B cell (primary cell): ENCODE measurements around the gene IFNA17. TPM values are rescaled to one million over a fixed set of nuclear protein-coding genes. Genes with fewer than 3 reads are reported as not detected.
A peak's percentile ranks its signal among the peaks of the same experiment; 100 is the strongest.
"Not testable (repeated sequence)": the region's sequence is repeated elsewhere in the genome, so short reads cannot be mapped to it uniquely, and the experiment has no call there.

Experiments used
- ATAC-seq: fragments of 200-7000 bp; cut with Tn5 transposase; one replicate; pipeline ENCODE4 v1.10.0; 2021; ENCODE audit warnings: low read depth, mild to moderate bottlenecking, moderate number of reproducible peaks, moderate library complexity
- CTCF ChIA-PET: fragments of 350-600 bp; sonication (Branson Sonifier 250); formaldehyde crosslinking; loops from one replicate; lab custom pipeline; 2021; ENCODE audit warnings: antibody characterized with exemption, inconsistent platforms; lab: Charles Lee
- POLR2A ChIA-PET: fragments of 350-600 bp; sonication (Branson Sonifier 250); formaldehyde crosslinking; loops from one replicate; lab custom pipeline; 2021; ENCODE audit warnings: antibody characterized with exemption; lab: Charles Lee
- DNase-seq: peaks from one replicate; pipeline ENCODE4 v3.0.0; 2013
- H2AFZ ChIP-seq: 2 replicates; pipeline ENCODE4 v1.6.1; 2012; ENCODE audit warnings: mild to moderate bottlenecking, low read depth, low read length; ENCODE audit not compliant: insufficient read depth, poor library complexity, severe bottlenecking
- H3K27ac ChIP-seq, 2 donors: 1 replicate in 1 of 2; 2 replicates in 1 of 2; pipeline ENCODE4 v1.5.1; 2012 to 2013; ENCODE audit warnings: low read length in 2 of 2, mild to moderate bottlenecking in 2 of 2, moderate library complexity in 1 of 2
- H3K27me3 ChIP-seq, 4 experiments: fragments of 200-600 bp in 1 of 4; sonication (generic) in 1 of 4; replicated peaks in 1 of 4; 1 replicate in 2 of 4; 2 replicates in 2 of 4; pipeline versions ENCODE4 v1.6.1 to v1.7.0; 2013 to 2016; ENCODE audit warnings: low read length in 3 of 4, mild to moderate bottlenecking in 2 of 4, mixed read lengths in 1 of 4, moderate library complexity in 1 of 4; ENCODE audit not compliant: insufficient read depth in 4 of 4, control insufficient read depth in 3 of 4; ENCODE audit errors: control extremely low read depth in 1 of 4
- H3K36me3 ChIP-seq, 2 experiments: replicated peaks in 1 of 2; 1 replicate in 1 of 2; 2 replicates in 1 of 2; pipeline versions ENCODE4 v1.6.1 to v1.7.1; 2013; ENCODE audit warnings: low read length in 1 of 2; ENCODE audit not compliant: insufficient read depth in 2 of 2, control insufficient read depth in 1 of 2; ENCODE audit errors: control extremely low read depth in 1 of 2, extremely low read depth in 1 of 2
- H3K4me1 ChIP-seq, 2 donors: fragments of 200-600 bp in 1 of 2; sonication (generic) in 1 of 2; 1 replicate in 1 of 2; 2 replicates in 1 of 2; pipeline versions ENCODE4 v1.5.1 to v1.6.1; 2013 to 2017; ENCODE audit warnings: low read length in 2 of 2; ENCODE audit not compliant: control insufficient read depth in 2 of 2, insufficient read depth in 2 of 2
- H3K4me2 ChIP-seq: replicated peaks from 2 replicates; pipeline ENCODE3; 2012; ENCODE audit warnings: mild to moderate bottlenecking, low read depth, low read length; ENCODE audit not compliant: poor library complexity, severe bottlenecking
- H3K4me3 ChIP-seq, 5 experiments: fragments of 200-600 bp in 1 of 5; sonication (generic) in 1 of 5; 1 replicate in 3 of 5; 2 replicates in 2 of 5; pipeline versions ENCODE4 v1.5.1 to v1.7.0; 2011 to 2016; ENCODE audit warnings: low read length in 4 of 5, mild to moderate bottlenecking in 4 of 5, low read depth in 2 of 5, control low read depth in 1 of 5, moderate library complexity in 1 of 5; ENCODE audit not compliant: insufficient read depth in 1 of 5; ENCODE audit errors: control extremely low read depth in 1 of 5, extremely low read depth in 1 of 5
- H3K79me2 ChIP-seq: fragments of 200-600 bp; sonication (generic); one replicate; pipeline ENCODE4 v1.6.0; 2016; ENCODE audit warnings: low read length; ENCODE audit not compliant: control insufficient read depth, insufficient read depth
- H3K9ac ChIP-seq: fragments of 200-600 bp; sonication (generic); 2 replicates; pipeline ENCODE4 v1.6.1; 2017; ENCODE audit warnings: mild to moderate bottlenecking, low read length, moderate library complexity
- H3K9me3 ChIP-seq, 3 donors: one replicate each; pipeline versions ENCODE4 v1.6.1 to v1.7.1; 2013; ENCODE audit warnings: low read length in 2 of 3; ENCODE audit not compliant: control insufficient read depth in 2 of 3, insufficient read depth in 1 of 3; ENCODE audit errors: control extremely low read depth in 1 of 3
- H4K20me1 ChIP-seq: 2 replicates; pipeline ENCODE4 v1.6.0; 2012; ENCODE audit warnings: mild to moderate bottlenecking, low read length; ENCODE audit not compliant: insufficient read depth, control insufficient read depth, poor library complexity, severe bottlenecking
- H3K27ac Mint-ChIP-seq: one replicate; pipeline ENCODE4 v1.8.0; 2021; ENCODE audit warnings: mixed read lengths
- H3K27me3 Mint-ChIP-seq: one replicate; pipeline ENCODE4 v1.8.0; 2021; ENCODE audit warnings: mixed read lengths
- H3K4me1 Mint-ChIP-seq: one replicate; pipeline ENCODE4 v1.8.0; 2021; ENCODE audit warnings: mixed read lengths
- H3K4me3 Mint-ChIP-seq: one replicate; pipeline ENCODE4 v1.8.0; 2021; ENCODE audit warnings: mixed read lengths
- H3K9me3 Mint-ChIP-seq: one replicate; pipeline ENCODE4 v1.8.0; 2022; ENCODE audit warnings: mixed read lengths; ENCODE audit not compliant: insufficient read depth
- CTCF ChIP-seq: fragments of 200-600 bp; IDR thresholded peaks from one replicate; pipeline ENCODE4 v1.8.0; 2022; ENCODE audit warnings: antibody characterized with exemption, mild to moderate bottlenecking
- WGBS: methylation state at CpG from one replicate; pipeline ENCODE4 v1.1.5; 2013; ENCODE audit warnings: missing lambda C conversion rate; ENCODE audit not compliant: insufficient coverage; 5-methylcytosine and 5-hydroxymethylcytosine counted together
- intact Hi-C: fragments of 100-400 bp; cut with micrococcal nuclease; formaldehyde crosslinking; loops from one replicate; pipeline ENCODE4 v1.10.0; 2022
- polyA plus RNA-seq: library from polyadenylated mRNA; depleted of rRNA; stranded (reverse); fragments of >200 nt; gene quantifications from 2 replicates; pipeline ENCODE4 v1.2.3, GENCODE V29; 2012
- total RNA-seq, 2 donors: library from RNA; stranded (reverse); fragments of 120-200 nt in 1 of 2; gene quantifications; 1 replicate in 1 of 2; 2 replicates in 1 of 2; pipeline versions ENCODE4 v1.2.3 to v1.2.4, GENCODE V29; 2013 to 2022

Gene IFNA17
- total and polyA plus RNA-seq, 2 donors (not counting 1 experiment from before 2014, with no cell fraction given): not detected

GRCh38 chr9:21182810-21183736 lies 44.9 kb downstream of the IFNA17 start:
- no CpG with 5 or more reads among the region's 4 CpGs for WGBS
- H3K27me3 Mint-ChIP-seq: peaks cover 11% of the 10 kb centered on the region
- H3K4me1 ChIP-seq, H3K79me2 ChIP-seq, H3K4me1 Mint-ChIP-seq, H4K20me1 ChIP-seq, H3K4me2 ChIP-seq, POLR2A ChIA-PET, H3K9me3 ChIP-seq, H3K9me3 Mint-ChIP-seq, H3K4me3 Mint-ChIP-seq, H3K4me3 ChIP-seq, H3K27me3 ChIP-seq, H3K36me3 ChIP-seq, H3K27ac ChIP-seq, H3K27ac Mint-ChIP-seq, H3K9ac ChIP-seq: not testable (repeated sequence)
- H2AFZ ChIP-seq: peak overlapping the region; percentile 60
- peak; percentile 51 for TF ChIP-seq CTCF
- peak; percentile 32 for DNase-seq
- intact Hi-C loops: loop anchor here (1.0 kb wide), 1 partner anchor 606 kb away; no protein-coding TSS in a partner anchor
- CTCF ChIA-PET: interaction anchor here (0.7 to 1.8 kb wide), 10 partner anchors 9 to 849 kb away, joined by 3 to 9 read pairs (median 4); partner anchors contain the start of gene IFNA7
- ATAC-seq: peak; percentile 70

Other genes with a start within 250 kb of the IFNA17 start
- 3.9 and 5.7 TPM in 2 replicates for gene HACD4, start 196.6 kb downstream of the IFNA17 start, total RNA-seq
- 4.5 and 8.3 TPM in 2 replicates for gene HACD4, start 196.6 kb downstream of the IFNA17 start, polyA plus RNA-seq
- gene IFNB1, start 150.3 kb downstream of the IFNA17 start, total RNA-seq: not detected in 2 replicates
- gene IFNB1, start 150.3 kb downstream of the IFNA17 start, polyA plus RNA-seq: not detected in 2 replicates
- not detected in 2 replicates for gene IFNW1, start 86.4 kb downstream of the IFNA17 start, total RNA-seq
- not detected in 2 replicates for gene IFNW1, start 86.4 kb downstream of the IFNA17 start, polyA plus RNA-seq
- gene IFNA21, start 61.6 kb downstream of the IFNA17 start, total RNA-seq: not detected in 2 replicates
- not detected in 2 replicates for gene IFNA21, start 61.6 kb downstream of the IFNA17 start, polyA plus RNA-seq
- gene IFNA4, start 40.6 kb downstream of the IFNA17 start, total RNA-seq: not detected in 2 replicates
- not detected in 2 replicates for gene IFNA4, start 40.6 kb downstream of the IFNA17 start, polyA plus RNA-seq
- gene IFNA7, start 26.0 kb downstream of the IFNA17 start, total RNA-seq: not detected in 2 replicates
- gene IFNA7, start 26.0 kb downstream of the IFNA17 start, polyA plus RNA-seq: not detected in 2 replicates
- gene IFNA10, start 21.1 kb downstream of the IFNA17 start, total RNA-seq: not detected in 2 replicates
- not detected in 2 replicates for gene IFNA10, start 21.1 kb downstream of the IFNA17 start, polyA plus RNA-seq
- gene IFNA16, start 10.9 kb downstream of the IFNA17 start, total RNA-seq: not detected in 2 replicates
- gene IFNA16, start 10.9 kb downstream of the IFNA17 start, polyA plus RNA-seq: not detected in 2 replicates
- gene IFNA14, start 11.8 kb upstream of the IFNA17 start, total RNA-seq: not detected in 2 replicates
- not detected in 2 replicates for gene IFNA14, start 11.8 kb upstream of the IFNA17 start, polyA plus RNA-seq
- not detected in 2 replicates for gene IFNA5, start 77.1 kb upstream of the IFNA17 start, total RNA-seq
- gene IFNA5, start 77.1 kb upstream of the IFNA17 start, polyA plus RNA-seq: not detected in 2 replicates
- 17.5 and 17.6 TPM in 2 replicates for gene KLHL9, start 107.2 kb upstream of the IFNA17 start, total RNA-seq
- gene KLHL9, start 107.2 kb upstream of the IFNA17 start, polyA plus RNA-seq: 4.3 and 4.8 TPM in 2 replicates
- not detected in 2 replicates for gene IFNA6, start 122.7 kb upstream of the IFNA17 start, total RNA-seq
- not detected in 2 replicates for gene IFNA6, start 122.7 kb upstream of the IFNA17 start, polyA plus RNA-seq
- gene IFNA13, start 139.8 kb upstream of the IFNA17 start, total RNA-seq: not detected in 2 replicates
- not detected in 2 replicates for gene IFNA13, start 139.8 kb upstream of the IFNA17 start, polyA plus RNA-seq
- gene IFNA2, start 157.2 kb upstream of the IFNA17 start, total RNA-seq: not detected in 2 replicates
- gene IFNA2, start 157.2 kb upstream of the IFNA17 start, polyA plus RNA-seq: not detected in 2 replicates
- not detected in 2 replicates for gene IFNA8, start 180.9 kb upstream of the IFNA17 start, total RNA-seq
- not detected in 2 replicates for gene IFNA8, start 180.9 kb upstream of the IFNA17 start, polyA plus RNA-seq
- gene IFNA1, start 212.2 kb upstream of the IFNA17 start, total RNA-seq: not detected in 2 replicates
- gene IFNA1, start 212.2 kb upstream of the IFNA17 start, polyA plus RNA-seq: not detected in 2 replicates